ENCODE results near the gene MAN2A2. TPM values are rescaled to one million over a fixed set of nuclear protein-coding genes. Genes with fewer than 3 reads are reported as not detected.

MAN2A2 gene
- total and polyA plus RNA-seq, 2 donors (not counting 1 experiment from before 2014, with no cell fraction given) = 11.3 to 36.0 TPM

DNA sequence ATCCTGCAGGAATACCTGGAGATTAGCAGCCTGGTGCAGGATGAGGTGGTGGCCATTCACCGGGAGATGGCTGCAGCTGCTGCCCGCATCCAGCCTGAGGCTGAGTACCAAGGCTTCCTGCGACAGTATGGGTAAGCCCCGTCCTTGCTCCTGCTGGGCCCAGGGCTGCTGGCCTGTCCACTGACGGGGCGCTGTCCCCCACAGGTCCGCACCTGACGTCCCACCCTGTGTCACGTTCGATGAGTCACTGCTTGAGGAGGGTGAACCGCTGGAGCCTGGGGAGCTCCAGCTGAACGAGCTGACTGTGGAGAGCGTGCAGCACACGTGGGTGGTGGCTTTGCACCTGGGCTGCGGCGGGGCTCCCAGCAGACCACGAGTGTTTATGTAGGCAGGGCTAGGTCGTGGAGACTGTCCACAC lies 13.8 kb upstream of the MAN2A2 start:
- no peaks in the 10 kb centered on the region for H3K27me3 ChIP-seq (ENCODE audit: control insufficient read depth, insufficient read depth, low read length)
- H3K27ac ChIP-seq (ENCODE audit: insufficient read depth, low read length) = no peak overlapping the region
- H3K9me3 ChIP-seq (ENCODE audit: control insufficient read depth, insufficient read depth, low read depth, low read length) = no peaks in the 10 kb centered on the region
- H4K20me1 ChIP-seq (ENCODE audit: control insufficient read depth, extremely low read depth, insufficient read depth, low read length) = no peaks in the 10 kb centered on the region
- no peak overlapping the region for H3K4me3 ChIP-seq (replicated peaks in 1 of 4; ENCODE audit: control extremely low read depth in 1 of 4, insufficient read depth in 1 of 4, low read depth in 3 of 4, low read length in 4 of 4)
- peak in 1 of 2 donors; percentile 11 for DNase-seq (ENCODE audit: low read depth in 2 of 2)
- H3K9ac ChIP-seq (ENCODE audit: insufficient read depth, low read length) = no peak overlapping the region
- H2AFZ ChIP-seq (ENCODE audit: low read length) = no peak overlapping the region
- H3K4me2 ChIP-seq (ENCODE audit: extremely low read depth, insufficient read depth, low read length) = no peak overlapping the region
- H3K79me2 ChIP-seq (ENCODE audit: control insufficient read depth, insufficient read depth, low read length) = peaks cover 5% of the 10 kb centered on the region
- TF ChIP-seq, protein P1, sequence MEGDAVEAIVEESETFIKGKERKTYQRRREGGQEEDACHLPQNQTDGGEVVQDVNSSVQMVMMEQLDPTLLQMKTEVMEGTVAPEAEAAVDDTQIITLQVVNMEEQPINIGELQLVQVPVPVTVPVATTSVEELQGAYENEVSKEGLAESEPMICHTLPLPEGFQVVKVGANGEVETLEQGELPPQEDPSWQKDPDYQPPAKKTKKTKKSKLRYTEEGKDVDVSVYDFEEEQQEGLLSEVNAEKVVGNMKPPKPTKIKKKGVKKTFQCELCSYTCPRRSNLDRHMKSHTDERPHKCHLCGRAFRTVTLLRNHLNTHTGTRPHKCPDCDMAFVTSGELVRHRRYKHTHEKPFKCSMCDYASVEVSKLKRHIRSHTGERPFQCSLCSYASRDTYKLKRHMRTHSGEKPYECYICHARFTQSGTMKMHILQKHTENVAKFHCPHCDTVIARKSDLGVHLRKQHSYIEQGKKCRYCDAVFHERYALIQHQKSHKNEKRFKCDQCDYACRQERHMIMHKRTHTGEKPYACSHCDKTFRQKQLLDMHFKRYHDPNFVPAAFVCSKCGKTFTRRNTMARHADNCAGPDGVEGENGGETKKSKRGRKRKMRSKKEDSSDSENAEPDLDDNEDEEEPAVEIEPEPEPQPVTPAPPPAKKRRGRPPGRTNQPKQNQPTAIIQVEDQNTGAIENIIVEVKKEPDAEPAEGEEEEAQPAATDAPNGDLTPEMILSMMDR (conservative IDR thresholded peaks at IDR 0.05 in 1 of 2, IDR thresholded peaks at IDR 0.05 in 1 of 2; ENCODE audit: low read depth in 1 of 2, low read length in 2 of 2) = no peak
- no peak for TF ChIP-seq EZH2 (IDR thresholded peaks at IDR 0.05; ENCODE audit: low read length, missing control alignments)
- peaks cover 11% of the 10 kb centered on the region for H3K4me1 ChIP-seq (ENCODE audit: control insufficient read depth, extremely low read depth, insufficient read depth, low read length)
- H3K36me3 ChIP-seq (ENCODE audit: control insufficient read depth, insufficient read depth, low read length) = peaks cover 19% of the 10 kb centered on the region

DNA sequence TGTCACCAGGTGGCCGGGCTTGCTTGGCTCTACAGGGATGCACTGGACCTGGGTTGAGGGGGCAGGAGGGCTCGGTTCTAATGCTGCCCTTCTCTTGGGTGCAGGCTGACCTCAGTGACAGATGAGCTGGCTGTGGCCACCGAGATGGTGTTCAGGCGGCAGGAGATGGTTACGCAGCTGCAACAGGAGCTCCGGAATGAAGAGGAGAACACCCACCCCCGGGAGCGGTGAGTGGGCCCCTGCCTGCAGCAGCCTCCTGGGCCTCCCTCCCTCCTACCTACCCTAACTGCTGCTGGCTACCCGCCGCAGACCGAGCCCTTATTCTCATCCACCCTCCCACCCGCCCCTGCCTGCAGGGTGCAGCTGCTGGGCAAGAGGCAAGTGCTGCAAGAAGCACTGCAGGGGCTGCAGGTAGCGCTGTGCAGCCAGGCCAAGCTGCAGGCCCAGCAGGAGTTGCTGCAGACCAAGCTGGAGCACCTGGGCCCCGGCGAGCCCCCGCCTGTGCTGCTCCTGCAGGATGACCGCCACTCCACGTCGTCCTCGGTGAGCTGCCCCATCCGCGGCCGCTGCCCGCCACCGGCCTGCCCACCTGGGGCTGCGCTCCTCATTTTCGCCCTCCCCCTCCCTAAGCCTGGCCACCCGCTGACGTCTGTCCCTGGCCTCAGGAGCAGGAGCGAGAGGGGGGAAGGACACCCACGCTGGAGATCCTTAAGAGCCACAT lies 13.2 kb upstream of the MAN2A2 start:
- peaks cover 19% of the 10 kb centered on the region for H3K36me3 ChIP-seq (ENCODE audit: control insufficient read depth, insufficient read depth, low read length)
- no peak overlapping the region for H3K4me2 ChIP-seq (ENCODE audit: extremely low read depth, insufficient read depth, low read length)
- H3K4me1 ChIP-seq (ENCODE audit: control insufficient read depth, extremely low read depth, insufficient read depth, low read length) = peaks cover 9% of the 10 kb centered on the region
- no peaks in the 10 kb centered on the region for H3K27me3 ChIP-seq (ENCODE audit: control insufficient read depth, insufficient read depth, low read length)
- H2AFZ ChIP-seq (ENCODE audit: low read length) = no peak overlapping the region
- no peak overlapping the region for H3K4me3 ChIP-seq (replicated peaks in 1 of 4; ENCODE audit: control extremely low read depth in 1 of 4, insufficient read depth in 1 of 4, low read depth in 3 of 4, low read length in 4 of 4)
- H3K27ac ChIP-seq (ENCODE audit: insufficient read depth, low read length) = no peak overlapping the region
- no peak overlapping the region for H3K9ac ChIP-seq (ENCODE audit: insufficient read depth, low read length)
- no peak for DNase-seq (ENCODE audit: low read depth in 2 of 2)
- no peaks in the 10 kb centered on the region for H3K9me3 ChIP-seq (ENCODE audit: control insufficient read depth, insufficient read depth, low read depth, low read length)
- H3K79me2 ChIP-seq (ENCODE audit: control insufficient read depth, insufficient read depth, low read length) = peaks cover 1% of the 10 kb centered on the region
- no peak for TF ChIP-seq EZH2 (IDR thresholded peaks at IDR 0.05; ENCODE audit: low read length, missing control alignments)
- TF ChIP-seq, protein P1 (conservative IDR thresholded peaks at IDR 0.05 in 1 of 2, IDR thresholded peaks at IDR 0.05 in 1 of 2; ENCODE audit: low read depth in 1 of 2, low read length in 2 of 2) = no peak
- H4K20me1 ChIP-seq (ENCODE audit: control insufficient read depth, extremely low read depth, insufficient read depth, low read length) = no peaks in the 10 kb centered on the region

DNA sequence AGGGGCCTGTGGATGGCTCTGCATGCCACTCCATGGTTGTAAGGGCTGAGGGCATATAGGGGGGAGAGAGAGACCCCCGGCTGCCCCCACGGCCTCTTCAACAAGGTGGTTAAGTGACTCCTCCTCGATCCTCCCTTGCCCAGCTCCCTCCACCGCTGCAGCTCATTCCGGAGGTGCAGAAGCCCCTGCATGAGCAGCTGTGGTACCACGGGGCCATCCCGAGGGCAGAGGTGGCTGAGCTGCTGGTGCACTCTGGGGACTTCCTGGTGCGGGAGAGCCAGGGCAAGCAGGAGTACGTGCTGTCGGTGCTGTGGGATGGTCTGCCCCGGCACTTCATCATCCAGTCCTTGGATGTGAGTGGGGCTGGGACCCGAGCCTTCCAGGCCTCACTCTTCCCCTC lies 12.3 kb upstream of the MAN2A2 start:
- H3K36me3 ChIP-seq (ENCODE audit: control insufficient read depth, insufficient read depth, low read length) = peaks cover 25% of the 10 kb centered on the region
- H2AFZ ChIP-seq (ENCODE audit: low read length) = no peak overlapping the region
- H3K4me3 ChIP-seq (replicated peaks in 1 of 4; ENCODE audit: control extremely low read depth in 1 of 4, insufficient read depth in 1 of 4, low read depth in 3 of 4, low read length in 4 of 4) = no peak overlapping the region
- no peak overlapping the region for H3K9ac ChIP-seq (ENCODE audit: insufficient read depth, low read length)
- no peak overlapping the region for H3K27ac ChIP-seq (ENCODE audit: insufficient read depth, low read length)
- H3K9me3 ChIP-seq (ENCODE audit: control insufficient read depth, insufficient read depth, low read depth, low read length) = no peaks in the 10 kb centered on the region
- H4K20me1 ChIP-seq (ENCODE audit: control insufficient read depth, extremely low read depth, insufficient read depth, low read length) = no peaks in the 10 kb centered on the region
- H3K4me2 ChIP-seq (ENCODE audit: extremely low read depth, insufficient read depth, low read length) = no peak overlapping the region
- H3K27me3 ChIP-seq (ENCODE audit: control insufficient read depth, insufficient read depth, low read length) = no peaks in the 10 kb centered on the region
- no peaks in the 10 kb centered on the region for H3K79me2 ChIP-seq (ENCODE audit: control insufficient read depth, insufficient read depth, low read length)
- DNase-seq (ENCODE audit: low read depth in 2 of 2) = no peak
- peaks cover under 1% of the 10 kb centered on the region for H3K4me1 ChIP-seq (ENCODE audit: control insufficient read depth, extremely low read depth, insufficient read depth, low read length)
- no peak for TF ChIP-seq EZH2 (IDR thresholded peaks at IDR 0.05; ENCODE audit: low read length, missing control alignments)
- TF ChIP-seq, protein P1 (conservative IDR thresholded peaks at IDR 0.05 in 1 of 2, IDR thresholded peaks at IDR 0.05 in 1 of 2; ENCODE audit: low read depth in 1 of 2, low read length in 2 of 2) = no peak
